HepG2 (cell line): ENCODE measurements around the gene DDX49. TPM values are rescaled to one million over a fixed set of nuclear protein-coding genes. Genes with fewer than 3 reads are reported as not detected.

Source experiments
- BATF2 ChIP-seq: sonication (generic); formaldehyde crosslinking; IDR thresholded peaks from 2 replicates; pipeline ENCODE4 v1.8.0; 2022; ENCODE audit warnings: mild to moderate bottlenecking, missing genetic modification reagents, moderate library complexity
- CSRNP2 ChIP-seq: sonication (generic); formaldehyde crosslinking; conservative IDR thresholded peaks from 2 replicates; pipeline ENCODE4 v1.8.0; 2022; ENCODE audit warnings: low read depth, missing genetic modification reagents
- PCBP2 ChIP-seq: fragments of 200-400 bp; formaldehyde crosslinking; optimal IDR thresholded peaks from 2 replicates; pipeline ENCODE3; 2018; ENCODE audit warnings: low read length, low read depth; ENCODE audit not compliant: poor library complexity, severe bottlenecking
- PHF5A ChIP-seq: IDR thresholded peaks from one replicate; pipeline ENCODE4 v1.6.1; 2018; ENCODE audit warnings: low read depth, missing genetic modification reagents; ENCODE audit not compliant: unreplicated experiment
- RARA ChIP-seq: IDR thresholded peaks from 2 replicates; pipeline ENCODE4 v1.6.1; 2016; ENCODE audit warnings: missing genetic modification reagents, missing compliant biosample characterization
- REL ChIP-seq: sonication (generic); formaldehyde crosslinking; conservative IDR thresholded peaks from 2 replicates; pipeline ENCODE4 v1.8.0; 2022; ENCODE audit warnings: mild to moderate bottlenecking, missing genetic modification reagents, moderate library complexity
- RNF2 ChIP-seq: fragments of 450-650 bp; conservative IDR thresholded peaks from 2 replicates; pipeline ENCODE4 v1.6.1; 2016; ENCODE audit warnings: low read depth
- TEAD3 ChIP-seq: optimal IDR thresholded peaks from 2 replicates; pipeline ENCODE3; 2016; ENCODE audit warnings: borderline replicate concordance
- UBTF ChIP-seq: sonication (generic); formaldehyde crosslinking; IDR thresholded peaks from 2 replicates; pipeline ENCODE4 v1.4.0; 2020; ENCODE audit warnings: mild to moderate bottlenecking, missing genetic modification reagents
- ZFP36 ChIP-seq: fragments of 150-350 bp; IDR thresholded peaks from 2 replicates; pipeline ENCODE4 v1.6.1; 2018; ENCODE audit warnings: borderline replicate concordance, low read length, low read depth; ENCODE audit not compliant: partially characterized antibody
- ZFX ChIP-seq: sonication (generic); formaldehyde crosslinking; IDR thresholded peaks from 2 replicates; pipeline ENCODE4 v1.4.0; 2020; ENCODE audit warnings: mild to moderate bottlenecking, low read depth, missing genetic modification reagents, moderate library complexity
- ZMYM3 ChIP-seq: sonication (generic); formaldehyde crosslinking; IDR thresholded peaks from 2 replicates; pipeline ENCODE4 v1.5.1; 2020; ENCODE audit warnings: mild to moderate bottlenecking, missing genetic modification reagents
- ZNF234 ChIP-seq: sonication (generic); formaldehyde crosslinking; conservative IDR thresholded peaks from 2 replicates; pipeline ENCODE4 v1.5.1; 2020; ENCODE audit warnings: mild to moderate bottlenecking, missing genetic modification reagents
- ZNF644 ChIP-seq: IDR thresholded peaks from 2 replicates; pipeline ENCODE4 v1.6.1; 2016; ENCODE audit warnings: low read depth
- ZNF737 ChIP-seq: sonication (generic); formaldehyde crosslinking; IDR thresholded peaks from 2 replicates; pipeline ENCODE4 v1.5.0; 2020; ENCODE audit warnings: missing genetic modification reagents, mild to moderate bottlenecking, borderline replicate concordance
- polyA plus RNA-seq, 8 experiments: library from polyadenylated mRNA; depleted of rRNA in 3 of 8; stranded (reverse) in 7 of 8; unstranded in 1 of 8; fragments of >200 nt; fragmentation: Illumina TruSeq in 4 of 8; extraction: Trizol in 4 of 8; gene quantifications; 2 replicates each; pipeline versions ENCODE4 v1.2.1 to v1.2.3, GENCODE V29; 2011 to 2016; ENCODE audit warnings: low read depth in 4 of 8, missing spikeins in 1 of 8, mixed read lengths in 1 of 8; ENCODE audit not compliant: insufficient read depth in 1 of 8
- total RNA-seq, 5 experiments: library from RNA; depleted of rRNA; stranded (reverse); fragments of >200 nt; fragmentation: Illumina TruSeq; extraction: Trizol; gene quantifications; 2 replicates each; pipeline ENCODE4 v1.2.3, GENCODE V29; 2016; ENCODE audit warnings: low read depth in 1 of 5
- TF ChIP-seq, protein P1 (sequence below): sonication (generic); formaldehyde crosslinking; IDR thresholded peaks from 2 replicates; pipeline ENCODE4 v1.5.1; 2020; ENCODE audit warnings: mild to moderate bottlenecking, missing genetic modification reagents, moderate library complexity
- TF ChIP-seq, protein P2 (sequence below): sonication (generic); IDR thresholded peaks from 2 replicates; pipeline ENCODE4 v1.6.1; 2016; ENCODE audit warnings: low read depth, borderline replicate concordance
- TF ChIP-seq, protein P3 (sequence below): sonication (generic); formaldehyde crosslinking; IDR thresholded peaks from 2 replicates; pipeline ENCODE4 v1.5.1; 2020; ENCODE audit warnings: mild to moderate bottlenecking, missing genetic modification reagents, borderline replicate concordance

DDX49 gene
- total and polyA plus RNA-seq, 2 of the 13 experiments (the other 11 are each of a cell fraction or from before 2014, with no cell fraction given), result 27.0 to 46.2 TPM

DNA sequence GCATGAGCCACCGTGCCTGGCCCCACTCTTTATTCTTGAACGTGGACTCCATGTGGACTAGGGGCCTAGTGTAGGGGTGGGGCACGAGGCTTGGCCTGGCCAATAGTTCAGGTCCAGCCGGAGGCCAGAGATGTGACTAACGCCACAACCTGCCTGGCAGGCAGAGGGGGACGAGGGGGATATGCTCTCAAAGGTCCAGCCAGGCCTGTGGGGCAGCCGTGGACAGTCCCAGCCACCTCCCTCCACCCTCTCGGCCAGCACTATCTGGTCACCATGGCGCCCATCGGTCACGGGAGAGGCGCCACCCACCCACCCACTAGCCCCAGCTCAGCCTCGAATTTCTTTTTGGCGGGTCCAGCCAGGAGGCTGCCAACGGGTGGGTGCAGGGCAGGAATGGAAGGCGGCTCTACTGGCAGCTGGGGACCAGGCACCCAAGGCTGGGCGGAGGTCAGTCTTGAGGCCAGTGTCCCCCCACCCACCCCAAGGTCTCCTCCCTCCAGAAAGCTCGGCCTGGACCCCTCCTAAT lies 21.4 kb upstream of the DDX49 start (continued):
- peak; percentile 9; the same call in 1 of the 2 replicates for TF ChIP-seq ZMYM3 (CRISPR knock-in tag)
- TF ChIP-seq, protein P1, sequence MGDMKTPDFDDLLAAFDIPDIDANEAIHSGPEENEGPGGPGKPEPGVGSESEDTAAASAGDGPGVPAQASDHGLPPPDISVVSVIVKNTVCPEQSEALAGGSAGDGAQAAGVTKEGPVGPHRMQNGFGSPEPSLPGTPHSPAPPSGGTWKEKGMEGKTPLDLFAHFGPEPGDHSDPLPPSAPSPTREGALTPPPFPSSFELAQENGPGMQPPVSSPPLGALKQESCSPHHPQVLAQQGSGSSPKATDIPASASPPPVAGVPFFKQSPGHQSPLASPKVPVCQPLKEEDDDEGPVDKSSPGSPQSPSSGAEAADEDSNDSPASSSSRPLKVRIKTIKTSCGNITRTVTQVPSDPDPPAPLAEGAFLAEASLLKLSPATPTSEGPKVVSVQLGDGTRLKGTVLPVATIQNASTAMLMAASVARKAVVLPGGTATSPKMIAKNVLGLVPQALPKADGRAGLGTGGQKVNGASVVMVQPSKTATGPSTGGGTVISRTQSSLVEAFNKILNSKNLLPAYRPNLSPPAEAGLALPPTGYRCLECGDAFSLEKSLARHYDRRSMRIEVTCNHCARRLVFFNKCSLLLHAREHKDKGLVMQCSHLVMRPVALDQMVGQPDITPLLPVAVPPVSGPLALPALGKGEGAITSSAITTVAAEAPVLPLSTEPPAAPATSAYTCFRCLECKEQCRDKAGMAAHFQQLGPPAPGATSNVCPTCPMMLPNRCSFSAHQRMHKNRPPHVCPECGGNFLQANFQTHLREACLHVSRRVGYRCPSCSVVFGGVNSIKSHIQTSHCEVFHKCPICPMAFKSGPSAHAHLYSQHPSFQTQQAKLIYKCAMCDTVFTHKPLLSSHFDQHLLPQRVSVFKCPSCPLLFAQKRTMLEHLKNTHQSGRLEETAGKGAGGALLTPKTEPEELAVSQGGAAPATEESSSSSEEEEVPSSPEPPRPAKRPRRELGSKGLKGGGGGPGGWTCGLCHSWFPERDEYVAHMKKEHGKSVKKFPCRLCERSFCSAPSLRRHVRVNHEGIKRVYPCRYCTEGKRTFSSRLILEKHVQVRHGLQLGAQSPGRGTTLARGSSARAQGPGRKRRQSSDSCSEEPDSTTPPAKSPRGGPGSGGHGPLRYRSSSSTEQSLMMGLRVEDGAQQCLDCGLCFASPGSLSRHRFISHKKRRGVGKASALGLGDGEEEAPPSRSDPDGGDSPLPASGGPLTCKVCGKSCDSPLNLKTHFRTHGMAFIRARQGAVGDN (CRISPR knock-in tag), result peak; percentile 80
- TF ChIP-seq UBTF (CRISPR knock-in tag), result 0 out of 2 replicates have a peak, but pooled peaks have one; percentile 25
- no peak for TF ChIP-seq REL (CRISPR knock-in tag)
- TF ChIP-seq, protein P2, sequence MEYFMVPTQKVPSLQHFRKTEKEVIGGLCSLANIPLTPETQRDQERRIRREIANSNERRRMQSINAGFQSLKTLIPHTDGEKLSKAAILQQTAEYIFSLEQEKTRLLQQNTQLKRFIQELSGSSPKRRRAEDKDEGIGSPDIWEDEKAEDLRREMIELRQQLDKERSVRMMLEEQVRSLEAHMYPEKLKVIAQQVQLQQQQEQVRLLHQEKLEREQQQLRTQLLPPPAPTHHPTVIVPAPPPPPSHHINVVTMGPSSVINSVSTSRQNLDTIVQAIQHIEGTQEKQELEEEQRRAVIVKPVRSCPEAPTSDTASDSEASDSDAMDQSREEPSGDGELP, result no peak
- TF ChIP-seq PHF5A (CRISPR knock-in tag), result no peak
- TF ChIP-seq ZNF234 (CRISPR knock-in tag), result no peak
- TF ChIP-seq CSRNP2 (CRISPR knock-in tag), result no peak
- no peak for TF ChIP-seq ZNF644
- peak; percentile 12 for TF ChIP-seq TEAD3
- TF ChIP-seq ZFP36, result no peak
- TF ChIP-seq RNF2, result 0 out of 2 replicates have a peak, but pooled peaks have one; percentile 34
- TF ChIP-seq BATF2, result no peak
- TF ChIP-seq PCBP2, result no peak
- TF ChIP-seq, protein P3, sequence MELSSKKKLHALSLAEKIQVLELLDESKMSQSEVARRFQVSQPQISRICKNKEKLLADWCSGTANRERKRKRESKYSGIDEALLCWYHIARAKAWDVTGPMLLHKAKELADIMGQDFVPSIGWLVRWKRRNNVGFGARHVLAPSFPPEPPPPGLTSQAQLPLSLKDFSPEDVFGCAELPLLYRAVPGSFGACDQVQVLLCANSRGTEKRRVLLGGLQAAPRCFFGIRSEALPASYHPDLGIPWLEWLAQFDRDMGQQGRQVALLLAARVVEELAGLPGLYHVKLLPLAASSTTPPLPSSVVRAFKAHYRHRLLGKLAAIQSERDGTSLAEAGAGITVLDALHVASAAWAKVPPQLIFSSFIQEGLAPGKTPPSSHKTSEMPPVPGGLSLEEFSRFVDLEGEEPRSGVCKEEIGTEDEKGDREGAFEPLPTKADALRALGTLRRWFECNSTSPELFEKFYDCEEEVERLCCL (CRISPR knock-in tag), result no peak
- TF ChIP-seq ZNF737 (CRISPR knock-in tag), result no peak
- TF ChIP-seq ZFX (CRISPR knock-in tag), result peak; percentile 62; the same call in 1 of the 2 replicates
- TF ChIP-seq RARA (CRISPR knock-in tag), result peak; percentile 39
